GM12878 (cell line): ENCODE data around the gene PRDX3. TPM values are rescaled to one million over a fixed set of nuclear protein-coding genes. Genes with fewer than 3 reads are reported as not detected.
A peak's percentile ranks its signal among the peaks of the same experiment; 100 is the strongest.

Experiments
- ATAC-seq: fragments of 200-7000 bp; cut with Tn5 transposase; 3 replicates; pipeline ENCODE4 v1.9.1; 2020; ENCODE audit warnings: mild to moderate bottlenecking, moderate library complexity
- BruUV-seq: library from RNA; stranded (reverse); fragments of 400-500 nt; replicated peaks from 2 replicates; lab custom pipeline; 2021; lab: Mats Ljungman, UMichigan
- CTCF ChIA-PET: fragments of 300-600 bp; sonication (Branson Sonifier 250); formaldehyde crosslinking; extraction: SDS; loops from one replicate; lab custom pipeline; 2021; ENCODE audit warnings: inconsistent platforms; lab: Yijun Ruan, JAX
- POLR2A ChIA-PET: fragments of 350-600 bp; formaldehyde crosslinking; extraction: SDS; loops from one replicate; lab custom pipeline; 2021; ENCODE audit warnings: inconsistent platforms; lab: Charles Lee
- RAD21 ChIA-PET: fragments of 300-600 bp; sonication (Branson Sonifier 250); formaldehyde crosslinking; loops from one replicate; lab custom pipeline; 2023; ENCODE audit warnings: antibody characterized with exemption; ENCODE audit not compliant: unreplicated experiment; lab: Charles Lee
- SMC1A ChIA-PET: fragments of 300-600 bp; sonication (Branson Sonifier 250); formaldehyde crosslinking; loops from one replicate; lab custom pipeline; 2023; ENCODE audit not compliant: unreplicated experiment, uncharacterized antibody; lab: Charles Lee
- DNase-seq: peaks from one replicate; pipeline ENCODE4 v3.0.0-alpha.2; 2011; ENCODE audit warnings: low read depth, low spot score
- FAIRE-seq: peaks from 3 replicates; lab custom pipeline; 2011; peaks lifted over from hg19 to GRCh38; lab: Jason Lieb, UNC
- H2AFZ ChIP-seq: 2 replicates; pipeline ENCODE4 v1.6.0; 2011; ENCODE audit warnings: low read depth, low read length, control low read depth; ENCODE audit not compliant: control insufficient read depth
- H3K27ac ChIP-seq: 2 replicates; pipeline ENCODE4 v1.5.1; 2011; ENCODE audit warnings: control low read depth; ENCODE audit not compliant: control insufficient read depth, insufficient read depth
- H3K27me3 ChIP-seq, 2 experiments: replicated peaks in 1 of 2; 2 replicates each; pipeline versions ENCODE4 v1.6.0 to v1.6.1; 2011; ENCODE audit warnings: low read length in 1 of 2; ENCODE audit not compliant: control insufficient read depth in 2 of 2, insufficient read depth in 2 of 2
- H3K36me3 ChIP-seq, 2 experiments: 2 replicates each; pipeline ENCODE4 v1.5.1; 2011; ENCODE audit warnings: low read length in 1 of 2; ENCODE audit not compliant: control insufficient read depth in 2 of 2, insufficient read depth in 2 of 2
- H3K4me1 ChIP-seq: 2 replicates; pipeline ENCODE4 v1.6.1; 2011; ENCODE audit warnings: mild to moderate bottlenecking, low read length, moderate library complexity, mixed read lengths; ENCODE audit not compliant: control insufficient read depth, insufficient read depth
- H3K4me2 ChIP-seq: 2 replicates; pipeline ENCODE4 v1.6.0; 2011; ENCODE audit warnings: control low read depth; ENCODE audit not compliant: control insufficient read depth, insufficient read depth
- H3K4me3 ChIP-seq: fragments of 200-600 bp; sonication (generic); 2 replicates; pipeline ENCODE4 v1.5.1; 2016
- H3K79me2 ChIP-seq: 2 replicates; pipeline ENCODE4 v1.6.0; 2011; ENCODE audit warnings: low read length; ENCODE audit not compliant: control insufficient read depth, insufficient read depth
- H3K9ac ChIP-seq: 2 replicates; pipeline ENCODE4 v1.8.0; 2011; ENCODE audit warnings: low read length, control low read depth, mixed read lengths; ENCODE audit not compliant: control insufficient read depth, insufficient read depth
- H3K9me3 ChIP-seq: replicated peaks from 3 replicates; pipeline ENCODE4 v1.5.1; 2011; ENCODE audit warnings: mild to moderate bottlenecking, low read length; ENCODE audit not compliant: control insufficient read depth, insufficient read depth
- H4K20me1 ChIP-seq: 2 replicates; pipeline ENCODE4 v1.6.0; 2011; ENCODE audit not compliant: control insufficient read depth, insufficient read depth
- GABPA ChIP-seq: IDR thresholded peaks from 2 replicates; pipeline ENCODE4 v1.6.1; 2014; ENCODE audit warnings: antibody characterized with exemption, low read depth, mild to moderate bottlenecking, inconsistent platforms
- IKZF1 ChIP-seq: fragments of 450-650 bp; conservative IDR thresholded peaks from 2 replicates; pipeline ENCODE4 v1.6.1; 2017; ENCODE audit warnings: antibody characterized with exemption, mild to moderate bottlenecking
- IKZF2 ChIP-seq, 2 experiments: fragments of 450-650 bp; IDR thresholded peaks; 2 replicates each; pipeline ENCODE4 v1.6.1; 2017; ENCODE audit warnings: mild to moderate bottlenecking in 2 of 2, moderate library complexity in 2 of 2
- JUNB ChIP-seq: IDR thresholded peaks from 2 replicates; pipeline ENCODE4 v1.6.1; 2016; ENCODE audit warnings: antibody characterized with exemption, mild to moderate bottlenecking
- MLLT1 ChIP-seq: fragments of 450-650 bp; IDR thresholded peaks from 2 replicates; pipeline ENCODE4 v1.6.1; 2016; ENCODE audit warnings: mild to moderate bottlenecking
- MTA2 ChIP-seq: fragments of 450-650 bp; IDR thresholded peaks from 2 replicates; pipeline ENCODE4 v1.6.1; 2016; ENCODE audit warnings: low read depth, mild to moderate bottlenecking, moderate library complexity
- ZBED1 ChIP-seq: IDR thresholded peaks from 2 replicates; pipeline ENCODE4 v1.6.1; 2016; ENCODE audit warnings: borderline replicate concordance
- ZBTB33 ChIP-seq: fragments of 450-650 bp; IDR thresholded peaks from 2 replicates; pipeline ENCODE4 v1.6.1; 2017; ENCODE audit warnings: mild to moderate bottlenecking
- ZNF217 ChIP-seq: fragments of 450-650 bp; IDR thresholded peaks from 2 replicates; pipeline ENCODE4 v1.6.1; 2017; ENCODE audit warnings: antibody characterized with exemption, mild to moderate bottlenecking
- ZNF24 ChIP-seq: fragments of 450-650 bp; IDR thresholded peaks from 2 replicates; pipeline ENCODE4 v1.6.1; 2017; ENCODE audit warnings: antibody characterized with exemption, mild to moderate bottlenecking
- WGBS: methylation state at CpG from one replicate; pipeline ENCODE4 v1.1.6; 2016; ENCODE audit warnings: low lambda C conversion rate; ENCODE audit not compliant: insufficient replicate concordance, insufficient coverage; ENCODE audit errors: missing lambda C conversion rate; 5-methylcytosine and 5-hydroxymethylcytosine counted together
- in situ Hi-C: fragments of 300-500 bp; cut with MboI; formaldehyde crosslinking; loops from 9 replicates; pipeline ENCODE4 v1.14.3; 2018; ENCODE audit warnings: mixed read lengths
- intact Hi-C: fragments of 100-400 bp; cut with micrococcal nuclease; formaldehyde crosslinking; loops from one replicate; pipeline ENCODE4 v1.14.2; 2022; ENCODE audit not compliant: unreplicated experiment
- polyA plus RNA-seq, 11 experiments: library from polyadenylated mRNA; depleted of rRNA in 4 of 11; unstranded in 6 of 11; stranded (reverse) in 5 of 11; fragments of >200 nt; fragmentation: Nextera tagmentation in 4 of 11; fragmentation: Illumina TruSeq in 1 of 11; extraction: Ambion mirVana in 4 of 11; extraction: Trizol in 1 of 11; gene quantifications; 1 replicate in 1 of 11; 2 replicates in 10 of 11; pipeline versions ENCODE4 v1.2.1 to v1.2.3, GENCODE V29; 2011 to 2016; ENCODE audit warnings: inconsistent platforms in 2 of 11, missing spikeins in 2 of 11, low read depth in 1 of 11
- total RNA-seq, 4 experiments: library from RNA; depleted of rRNA in 3 of 4; stranded (reverse); fragments of >200 nt in 3 of 4; fragmentation: Illumina TruSeq in 1 of 4; extraction: Trizol in 1 of 4; gene quantifications; 2 replicates each; pipeline versions ENCODE4 v1.2.1 to v1.2.3, GENCODE V29; 2013 to 2021

PRDX3 gene
- total and polyA plus RNA-seq, 10 of the 15 experiments (the other 5 are each of a cell fraction or from before 2014, with no cell fraction given), result 195 to 1,431 (median 398) TPM

- TF ChIP-seq ZNF217 (no peak), GABPA (no peak)
- TF ChIP-seq, all 136 proteins: peak for 23
Observed at GRCh38 chr10:119209035-119209735, 30.6 kb upstream of the PRDX3 start (continued).

- peak overlapping the region; percentile 51 for H3K4me2 ChIP-seq
- H3K36me3 ChIP-seq, result no peaks in the 10 kb centered on the region
- H3K4me3 ChIP-seq, result peak overlapping the region; percentile 80
- H3K27me3 ChIP-seq, result no peaks in the 10 kb centered on the region
- peak overlapping the region; percentile 49 for H2AFZ ChIP-seq
- BruUV-seq, result no TSS peak
- ChIA-PET POLR2A (interaction anchor here (0.7 to 1.4 kb wide), 2 partner anchors 35 to 281 kb away, joined by 3 to 8 read pairs; no protein-coding TSS in a partner anchor), CTCF (interaction anchor here (0.9 to 4.6 kb wide), 13 partner anchors 10 to 282 kb away, joined by 3 to 43 read pairs (median 4); no protein-coding TSS in a partner anchor)
- peaks cover 22% of the 10 kb centered on the region for H3K4me1 ChIP-seq
- ATAC-seq, result no peak
- H3K79me2 ChIP-seq, result peaks cover 57% of the 10 kb centered on the region
- TF ChIP-seq JUNB (no peak), ZNF24 (no peak), IKZF2 (IDR thresholded peaks at IDR 0.05) (0 out of 4 replicates have a peak, but pooled peaks of 1 of the 2 experiments have one; percentile 5), MTA2 (no peak), ZBED1 (no peak), ZBTB33 (no peak), IKZF1 (0 out of 2 replicates have a peak, but pooled peaks have one; percentile 3), MLLT1 (no peak)
- TF ChIP-seq, all 136 proteins: peak for 2
- ChIA-PET RAD21 (interaction anchor here (0.6 to 3.8 kb wide), 7 partner anchors 10 to 281 kb away, joined by 3 to 33 read pairs (median 7); no protein-coding TSS in a partner anchor), SMC1A (interaction anchor here (0.6 to 5.3 kb wide), 13 partner anchors 9 to 380 kb away, joined by 3 to 28 read pairs (median 4); no protein-coding TSS in a partner anchor)
- Histone ChIP-seq H3K9me3 (no peaks in the 10 kb centered on the region), H3K27ac (peak overlapping the region; percentile 80), H3K9ac (peak overlapping the region; percentile 70), H4K20me1 (no peaks in the 10 kb centered on the region)
- 0% methylated on average over 3 of the region's 3 CpGs for WGBS
- FAIRE-seq (no peak), DNase-seq (no peak)
- intact Hi-C loops (loop anchor here (1.0 to 5.0 kb wide), 6 partner anchors 60 to 444 kb away; partner anchors contain the start of genes BAG3, RGS10 and TIAL1), in situ Hi-C loops (loop anchor here (5.0 kb wide), 1 partner anchor 284 kb away; no protein-coding TSS in a partner anchor)
Observed at GRCh38 chr10:119208553-119208940, 29.9 kb upstream of the PRDX3 start.
